ENCODE data around the gene SMYD3. TPM values are rescaled to one million over a fixed set of nuclear protein-coding genes. Genes with fewer than 3 reads are reported as not detected.

The SMYD3 gene
- total RNA-seq, 1 donor from 2014 or later = 34.9 TPM

- H3K4me1 Mint-ChIP-seq = peaks cover 20% of the 10 kb centered on the region
- no peak overlapping the region for H3K4me3 Mint-ChIP-seq
- no peak for DNase-seq (ENCODE audit: low spot score in 2 of 2, unreplicated experiment in 2 of 2)
- no peak overlapping the region for H3K27ac Mint-ChIP-seq
- TF ChIP-seq CTCF (IDR thresholded peaks at IDR 0.05; ENCODE audit: unreplicated experiment) = no peak
- peaks cover 5% of the 10 kb centered on the region for H3K36me3 Mint-ChIP-seq
- H3K9me3 Mint-ChIP-seq = peaks cover 25% of the 10 kb centered on the region
- H3K27me3 Mint-ChIP-seq (ENCODE audit: low read depth) = no peaks in the 10 kb centered on the region
Observed at GRCh38 chr1:246271516-246271915, 235.6 kb downstream of the SMYD3 start.

- no peak for TF ChIP-seq CTCF (IDR thresholded peaks at IDR 0.05; ENCODE audit: unreplicated experiment)
- Mint-ChIP-seq H3K36me3 (peaks cover 5% of the 10 kb centered on the region), H3K27me3 (ENCODE audit: low read depth) (no peaks in the 10 kb centered on the region), H3K4me3 (no peak overlapping the region), H3K27ac (no peak overlapping the region), H3K4me1 (peaks cover 20% of the 10 kb centered on the region), H3K9me3 (peaks cover 25% of the 10 kb centered on the region)
- no peak for DNase-seq (ENCODE audit: low spot score in 2 of 2, unreplicated experiment in 2 of 2)
Observed at GRCh38 chr1:246270236-246270635, 236.8 kb downstream of the SMYD3 start.

GRCh38 chr1:246269466-246269865, 237.6 kb downstream of the SMYD3 start:
- peaks cover 25% of the 10 kb centered on the region for H3K9me3 Mint-ChIP-seq
- no peak for DNase-seq (ENCODE audit: low spot score in 2 of 2, unreplicated experiment in 2 of 2)
- peaks cover 5% of the 10 kb centered on the region for H3K36me3 Mint-ChIP-seq
- H3K4me3 Mint-ChIP-seq = no peak overlapping the region
- peaks cover 15% of the 10 kb centered on the region for H3K4me1 Mint-ChIP-seq
- no peaks in the 10 kb centered on the region for H3K27me3 Mint-ChIP-seq (ENCODE audit: low read depth)
- H3K27ac Mint-ChIP-seq = no peak overlapping the region
- no peak for TF ChIP-seq CTCF (IDR thresholded peaks at IDR 0.05; ENCODE audit: unreplicated experiment)

GRCh38 chr1:246267896-246268295, 239.2 kb downstream of the SMYD3 start:
- Mint-ChIP-seq H3K27ac (peak overlapping the region; percentile 24), H3K4me3 (no peak overlapping the region), H3K36me3 (peaks cover 5% of the 10 kb centered on the region), H3K27me3 (ENCODE audit: low read depth) (no peaks in the 10 kb centered on the region), H3K4me1 (peaks cover 12% of the 10 kb centered on the region), H3K9me3 (peaks cover 22% of the 10 kb centered on the region)
- no peak for TF ChIP-seq CTCF (IDR thresholded peaks at IDR 0.05; ENCODE audit: unreplicated experiment)
- DNase-seq (ENCODE audit: low spot score in 2 of 2, unreplicated experiment in 2 of 2) = no peak

GRCh38 chr1:246267426-246267825, 239.7 kb downstream of the SMYD3 start:
- Mint-ChIP-seq H3K9me3 (peaks cover 22% of the 10 kb centered on the region), H3K4me1 (peaks cover 12% of the 10 kb centered on the region), H3K27me3 (ENCODE audit: low read depth) (no peaks in the 10 kb centered on the region), H3K27ac (peak overlapping the region; percentile 5), H3K36me3 (peaks cover 5% of the 10 kb centered on the region), H3K4me3 (no peak overlapping the region)
- DNase-seq (ENCODE audit: low spot score in 2 of 2, unreplicated experiment in 2 of 2) = no peak
- no peak for TF ChIP-seq CTCF (IDR thresholded peaks at IDR 0.05; ENCODE audit: unreplicated experiment)

- no peak for TF ChIP-seq CTCF (IDR thresholded peaks at IDR 0.05; ENCODE audit: unreplicated experiment)
- Mint-ChIP-seq H3K9me3 (peaks cover 10% of the 10 kb centered on the region), H3K36me3 (no peaks in the 10 kb centered on the region), H3K27ac (no peak overlapping the region), H3K4me1 (peaks cover 12% of the 10 kb centered on the region), H3K4me3 (no peak overlapping the region), H3K27me3 (ENCODE audit: low read depth) (no peaks in the 10 kb centered on the region)
- no peak for DNase-seq (ENCODE audit: low spot score in 2 of 2, unreplicated experiment in 2 of 2)
Observed at GRCh38 chr1:246265481-246265880, 241.6 kb downstream of the SMYD3 start.

Measured in mesothelial cell of epicardium (in vitro differentiated cells).